GM04503 (cell line): ENCODE data around the gene ALCAM.

ENCODE experiments used
- DNase-seq: peaks from one replicate; pipeline ENCODE4 v3.0.0-alpha.2; 2012; ENCODE audit warnings: low read depth

ALCAM gene

DNA sequence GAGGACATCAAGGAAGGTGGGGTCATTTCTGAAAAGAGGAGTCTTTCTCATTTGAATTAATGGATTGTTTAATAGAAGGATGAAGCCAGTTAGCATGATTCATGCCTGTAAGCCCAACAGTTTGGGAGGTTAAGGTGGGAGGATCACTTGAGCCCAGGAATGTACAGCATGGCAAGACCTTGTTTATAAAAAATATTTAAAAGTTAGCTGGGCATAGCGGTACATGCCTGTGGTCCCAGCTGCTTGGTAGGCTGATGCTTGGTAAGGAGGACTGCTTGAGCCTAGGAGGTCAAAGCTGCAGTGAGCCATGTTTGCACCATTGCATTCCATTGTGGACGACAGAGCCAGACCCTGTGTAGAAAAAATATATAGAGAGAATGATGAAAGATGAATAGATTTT, 165.5 kb downstream of the ALCAM start:
- DNase-seq = no peak

DNA sequence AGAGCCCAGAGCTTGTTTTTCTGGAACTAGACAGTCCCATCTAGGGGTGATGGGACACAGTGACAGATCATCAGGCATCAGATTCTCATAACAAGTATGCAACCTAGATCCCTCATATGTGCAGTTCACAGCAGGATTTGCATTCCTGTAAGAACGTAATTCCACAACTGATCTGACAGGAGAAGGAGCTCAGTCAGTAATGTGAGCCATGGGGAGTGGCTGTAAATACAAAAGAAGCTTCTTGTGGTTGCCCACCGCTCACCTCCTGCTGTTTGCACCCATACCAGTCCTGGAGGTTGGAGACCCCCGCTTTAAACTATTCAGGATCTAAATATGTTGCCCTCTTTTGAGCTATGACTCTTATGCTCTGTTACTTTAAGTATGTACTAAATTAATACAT, 167.3 kb downstream of the ALCAM start:
- no peak for DNase-seq

DNA sequence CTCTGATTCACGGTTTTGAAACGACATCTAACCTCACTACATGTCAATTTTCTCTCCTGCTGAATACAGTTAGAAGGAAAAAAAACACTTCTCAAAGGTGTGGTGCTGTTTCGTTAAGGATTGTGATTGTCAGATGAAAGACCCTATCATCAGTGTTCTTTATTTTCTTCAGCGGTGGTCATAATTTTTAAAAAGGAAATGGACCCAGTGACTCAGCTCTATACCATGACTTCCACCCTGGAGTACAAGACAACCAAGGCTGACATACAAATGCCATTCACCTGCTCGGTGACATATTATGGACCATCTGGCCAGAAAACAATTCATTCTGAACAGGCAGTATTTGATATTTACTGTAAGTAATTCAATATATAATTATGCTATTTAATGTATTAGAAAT, 167.8 kb downstream of the ALCAM start:
- no peak for DNase-seq

DNA sequence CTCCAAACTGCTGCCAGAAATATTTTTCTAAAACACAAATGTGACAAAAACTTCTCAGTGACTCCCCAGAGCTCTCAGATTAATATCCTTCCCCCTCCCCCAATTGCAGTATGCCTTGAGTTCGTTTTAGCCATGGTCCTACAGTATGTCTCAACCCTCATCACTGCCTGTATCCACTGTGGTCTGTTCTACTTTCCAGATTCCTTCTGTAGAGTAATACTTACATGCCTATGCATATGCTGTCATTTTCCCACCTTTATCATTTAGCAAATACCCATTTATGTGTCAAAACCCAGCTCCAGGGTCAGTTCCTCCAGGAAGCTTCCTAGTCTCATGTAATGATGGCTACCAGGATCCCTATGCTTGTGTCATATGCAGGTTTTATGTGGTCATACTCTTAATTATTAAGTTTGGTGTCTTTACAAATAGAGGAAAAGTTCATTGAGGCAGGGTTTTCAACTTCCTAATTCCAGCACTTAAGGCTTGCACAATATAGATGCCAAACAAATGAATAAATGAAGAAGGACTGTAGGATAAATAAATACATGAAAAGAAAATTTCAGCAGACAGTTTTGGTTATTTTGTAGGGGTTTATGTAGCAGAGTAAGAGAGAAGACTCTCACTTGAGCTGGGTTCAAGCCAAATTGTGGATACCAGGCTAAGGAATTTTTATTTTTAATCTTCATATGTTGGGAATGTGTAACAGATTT, 170.8 kb downstream of the ALCAM start:
- no peak for DNase-seq

DNA sequence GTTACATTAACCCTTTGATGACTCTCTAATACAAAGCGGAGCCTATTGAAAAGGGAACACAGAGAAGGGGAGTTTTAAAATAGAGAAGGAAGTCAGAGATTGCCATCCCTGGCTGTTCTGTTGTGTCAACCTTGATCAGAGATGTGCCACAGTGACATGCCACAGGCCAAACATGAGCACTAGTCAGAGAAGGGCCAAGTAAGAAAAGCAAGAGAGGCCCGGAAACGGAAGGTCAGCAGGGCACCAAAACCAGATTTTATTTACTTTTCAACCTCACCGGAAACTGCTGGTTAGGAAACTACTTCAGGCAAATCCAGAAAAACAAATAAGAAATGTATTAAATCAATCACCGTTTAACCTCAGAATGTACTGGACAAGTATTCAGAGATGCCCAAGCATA, 171.8 kb downstream of the ALCAM start:
- no peak for DNase-seq

DNA sequence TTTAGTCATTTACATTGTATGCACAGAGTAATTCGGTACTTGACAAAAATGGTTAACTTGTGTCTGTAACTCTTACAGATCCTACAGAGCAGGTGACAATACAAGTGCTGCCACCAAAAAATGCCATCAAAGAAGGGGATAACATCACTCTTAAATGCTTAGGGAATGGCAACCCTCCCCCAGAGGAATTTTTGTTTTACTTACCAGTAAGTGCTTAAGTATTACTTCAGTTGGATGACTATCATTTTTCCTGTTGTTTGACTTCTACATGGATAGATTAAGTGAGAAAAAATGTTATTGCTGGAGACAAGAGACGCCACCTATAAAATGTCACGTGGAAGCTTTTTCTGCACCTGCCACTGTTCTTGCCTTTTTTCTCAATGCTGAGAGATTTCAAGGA, 173.2 kb downstream of the ALCAM start:
- DNase-seq = no peak

DNA sequence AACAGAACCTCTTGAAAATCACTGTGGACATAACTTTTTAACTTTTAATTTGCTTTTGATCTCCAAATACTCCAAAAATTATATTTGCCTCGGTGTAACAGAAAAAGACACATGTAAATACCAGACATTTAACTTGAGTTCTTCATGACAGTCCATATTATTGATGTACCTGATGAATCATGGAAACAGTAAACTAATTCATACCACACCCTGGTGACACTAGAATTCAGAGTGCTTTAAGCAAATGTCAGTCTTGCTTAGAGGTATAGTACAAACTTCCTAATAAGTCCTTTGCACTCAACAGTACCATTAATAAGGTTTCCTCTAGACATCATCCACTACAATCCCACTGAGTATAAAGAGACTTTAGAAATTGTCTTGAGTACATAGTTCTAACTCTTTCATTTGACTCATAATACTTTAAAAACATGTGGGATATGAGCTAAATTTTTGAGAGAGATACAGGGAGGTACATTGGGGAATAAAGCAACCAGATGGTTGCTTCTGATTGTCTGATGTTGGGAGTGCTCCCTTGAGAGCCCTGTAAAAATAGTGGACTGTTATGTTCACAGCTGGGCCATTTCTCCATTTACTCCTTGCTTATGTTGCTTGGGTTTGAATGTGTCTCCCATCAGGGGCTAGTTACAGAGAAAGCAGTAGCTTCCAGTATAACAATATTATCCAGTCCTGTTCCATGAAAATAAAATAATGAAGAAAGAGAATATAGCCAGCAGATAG, 175.7 kb downstream of the ALCAM start:
- DNase-seq = no peak

DNA sequence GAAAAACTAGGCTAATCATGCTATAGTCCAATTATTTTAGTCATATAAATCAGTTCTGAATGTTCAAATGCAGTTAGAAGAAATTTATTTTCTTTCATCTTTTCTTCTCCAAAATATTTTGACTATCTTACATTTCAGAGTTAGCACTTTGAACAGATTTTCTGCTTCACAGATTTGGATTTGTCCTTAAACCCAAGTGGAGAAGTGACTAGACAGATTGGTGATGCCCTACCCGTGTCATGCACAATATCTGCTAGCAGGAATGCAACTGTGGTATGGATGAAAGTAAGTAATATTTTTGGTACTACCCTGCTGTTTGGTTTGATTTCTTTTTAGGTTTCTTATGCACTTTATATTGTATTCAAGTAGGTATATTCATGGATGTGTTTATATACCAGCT, 178.3 kb downstream of the ALCAM start:
- DNase-seq = no peak

DNA sequence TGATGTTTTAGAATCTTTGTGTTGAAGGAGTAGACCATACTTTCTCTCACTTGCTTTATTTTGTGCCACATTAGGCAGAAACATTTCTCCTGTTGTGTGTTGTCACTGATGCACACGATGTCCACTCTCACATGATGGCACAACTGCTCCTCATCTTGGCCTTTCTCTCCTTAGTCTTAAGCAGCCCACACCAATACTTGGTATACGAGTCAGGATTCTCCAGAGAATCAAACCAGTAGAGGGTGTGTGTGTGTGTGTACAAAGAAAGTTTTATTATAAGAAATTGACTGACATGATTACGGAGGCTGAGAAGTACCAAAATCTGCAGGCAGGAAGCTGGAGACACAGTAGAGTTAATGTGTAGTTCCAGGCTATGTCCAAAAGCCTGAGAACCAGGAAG, 187.1 kb downstream of the ALCAM start:
- peak; percentile 23 for DNase-seq

DNA sequence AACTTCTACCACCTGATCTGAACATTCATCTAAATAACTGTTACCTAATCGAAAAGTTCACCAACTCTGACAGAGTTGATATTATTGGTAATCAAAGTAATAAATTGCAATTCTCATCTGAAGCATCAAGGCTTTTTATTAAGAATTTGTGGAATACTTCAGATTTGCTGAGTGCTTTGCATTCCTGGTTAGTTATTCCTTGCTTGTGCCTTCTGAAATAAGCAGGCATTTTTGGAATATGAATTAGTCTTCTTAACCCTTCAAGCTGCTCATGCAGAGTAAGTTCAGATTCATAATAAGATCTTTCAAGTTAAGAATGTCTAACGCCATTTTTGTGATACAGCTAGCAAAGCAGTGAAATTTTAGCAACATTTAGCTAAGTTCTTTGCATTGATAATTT, 188.5 kb downstream of the ALCAM start:
- no peak for DNase-seq

DNA sequence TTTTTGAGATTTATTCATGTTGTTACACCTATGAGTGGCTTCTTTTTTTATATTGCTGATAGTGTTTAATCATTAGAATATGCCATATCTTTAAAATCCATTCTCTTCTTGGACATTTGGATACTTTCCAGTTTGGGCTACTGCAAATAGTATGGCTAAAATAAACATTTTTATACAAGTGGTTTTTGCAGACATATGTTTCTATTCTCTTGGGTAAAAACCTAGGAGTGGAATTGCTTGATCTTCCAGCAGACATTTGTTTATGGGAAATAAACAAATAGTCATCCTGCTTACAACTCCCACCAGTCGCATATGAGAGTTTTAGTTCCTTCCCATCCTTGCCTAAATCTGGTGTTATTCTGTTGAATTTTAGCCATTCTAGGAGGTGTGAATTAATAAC, 193.1 kb downstream of the ALCAM start:
- no peak for DNase-seq

DNA sequence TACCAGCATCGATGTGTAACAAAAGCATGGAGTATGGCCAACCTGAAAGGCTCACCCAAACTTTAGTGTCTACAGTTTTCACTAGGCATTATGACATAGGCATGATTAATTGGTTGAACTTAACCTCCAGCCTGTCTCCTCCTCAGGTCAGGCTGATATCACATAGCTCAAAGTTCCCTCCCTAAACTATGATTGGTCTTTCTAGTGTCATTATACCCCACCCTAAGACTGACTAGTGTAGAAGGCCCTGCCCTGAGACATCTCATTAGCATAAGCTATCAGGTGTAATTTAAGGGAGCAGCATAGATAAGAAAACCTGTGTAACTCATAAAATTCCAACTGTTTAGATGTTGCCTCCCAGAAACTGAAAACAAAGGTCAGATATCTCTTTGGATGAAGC, 195.2 kb downstream of the ALCAM start:
- no peak for DNase-seq

DNA sequence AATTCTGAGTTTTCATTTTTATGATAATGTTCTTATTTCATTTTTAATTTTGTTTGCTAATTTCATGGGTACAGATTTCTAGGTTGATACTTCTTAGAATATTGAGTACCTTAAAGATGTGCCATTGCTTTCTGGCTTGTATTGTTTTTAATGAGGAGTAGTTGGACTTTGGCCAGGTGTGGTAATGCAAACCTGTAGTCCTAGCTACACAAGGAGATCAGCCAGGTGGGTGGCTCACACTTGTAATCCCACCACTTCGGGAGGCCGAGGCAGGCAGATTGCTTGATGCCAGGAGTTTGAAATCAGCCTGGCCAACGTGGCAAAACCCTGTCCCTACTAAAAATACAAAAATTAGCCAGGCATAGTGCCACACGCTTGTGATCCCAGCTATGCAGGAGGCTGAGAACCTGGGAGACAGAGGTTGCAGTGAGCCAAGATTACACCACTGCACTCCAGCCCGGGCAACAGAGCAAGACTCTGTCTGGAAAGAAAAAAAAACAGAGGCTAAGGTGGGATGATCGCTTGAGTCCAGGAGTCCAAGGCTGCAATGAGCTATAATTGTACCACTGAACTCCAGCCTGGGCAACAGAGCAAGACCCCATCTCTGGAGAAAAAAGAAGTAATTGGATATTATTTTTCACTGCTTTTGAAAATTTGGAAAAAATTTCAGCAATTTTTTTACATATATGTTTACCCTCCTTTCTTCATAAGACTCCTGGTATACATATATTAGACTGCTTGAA, 198.0 kb downstream of the ALCAM start:
- no peak for DNase-seq

DNA sequence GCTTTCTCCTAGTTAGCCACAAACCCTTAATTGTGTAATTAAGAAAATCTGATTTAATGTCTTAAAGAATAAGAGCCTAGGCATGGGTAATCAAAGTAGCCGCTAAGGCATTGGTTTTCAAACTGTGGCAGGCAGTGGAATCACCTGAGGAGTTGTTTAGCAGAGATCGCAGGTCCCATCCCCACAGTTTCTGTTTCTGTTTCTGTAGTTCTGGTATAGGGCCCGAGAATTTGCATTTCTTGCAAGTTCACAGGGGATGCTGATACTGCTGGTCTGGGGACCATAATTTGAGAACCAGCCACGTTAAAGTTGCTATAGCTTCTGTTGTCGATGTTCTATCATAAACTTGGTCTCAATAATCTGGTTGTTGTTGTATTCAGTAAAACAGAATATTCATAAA, 204.3 kb downstream of the ALCAM start:
- DNase-seq = no peak

DNA sequence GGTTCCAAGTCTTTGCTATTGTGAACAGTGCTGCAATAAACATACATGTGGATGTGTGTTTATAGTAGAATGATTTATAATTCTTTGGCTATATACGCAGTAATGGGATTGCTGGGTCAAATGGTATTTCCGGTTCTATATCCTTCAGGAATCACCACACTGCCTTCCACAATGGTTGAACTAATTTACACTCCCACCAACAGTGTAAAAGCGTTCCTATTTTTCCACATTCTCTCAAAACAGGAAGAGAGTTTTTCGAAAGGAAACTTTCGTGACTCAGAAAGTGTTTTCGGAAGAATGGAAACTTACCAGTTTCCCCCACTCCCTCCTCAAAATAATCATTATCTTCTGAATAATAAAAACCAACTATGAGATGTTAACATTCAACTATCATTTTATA, 205.8 kb downstream of the ALCAM start:
- DNase-seq = no peak

DNA sequence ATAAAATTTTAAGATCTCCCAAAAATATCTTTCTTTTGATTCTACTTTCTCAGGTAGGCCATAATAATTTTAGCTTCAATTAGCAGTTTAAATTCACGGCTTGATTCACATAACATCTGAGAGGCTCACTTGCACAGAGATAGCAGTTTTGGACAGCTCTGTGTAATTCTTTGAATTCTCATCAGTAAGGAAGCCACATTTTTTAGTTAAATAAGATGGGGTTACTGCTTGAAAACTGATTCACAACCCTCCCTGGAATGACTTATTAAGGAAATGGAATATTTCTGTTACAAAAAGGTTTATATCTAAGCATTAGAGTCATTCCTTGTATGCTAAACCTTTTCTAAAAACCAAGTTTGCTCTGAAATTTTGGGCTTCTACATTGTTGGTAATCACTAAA, 212.7 kb downstream of the ALCAM start:
- no peak for DNase-seq

DNA sequence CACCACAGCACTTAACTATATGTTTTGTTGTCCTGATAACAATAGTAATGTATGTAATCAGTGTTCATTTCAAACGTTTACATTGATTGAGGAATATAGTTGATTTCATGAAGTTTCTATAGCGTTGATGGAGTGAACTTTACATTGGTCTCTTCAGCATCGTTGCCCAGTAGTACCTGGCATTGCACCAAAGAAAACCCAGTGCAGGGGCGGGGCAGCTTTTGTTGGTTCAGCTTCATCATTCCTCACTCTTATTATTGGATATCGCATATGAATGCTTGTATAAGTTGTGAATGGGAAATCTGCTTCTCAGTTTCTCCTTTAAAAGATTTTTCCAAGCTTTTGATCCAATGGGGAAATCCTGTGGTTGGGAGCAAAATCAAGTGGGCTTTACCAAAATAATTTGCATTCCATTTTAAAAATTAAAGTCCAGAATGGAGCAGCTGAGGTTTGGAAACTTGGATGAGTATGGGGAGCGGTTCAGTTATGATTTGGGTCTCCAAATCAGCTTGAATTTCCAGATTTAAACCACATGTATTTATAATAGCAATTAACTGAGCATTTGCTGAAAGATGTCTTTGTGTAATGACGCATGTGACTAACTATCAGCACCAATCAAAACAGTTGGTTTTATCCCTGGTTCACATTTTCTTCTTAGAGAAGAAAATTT, 213.7 kb downstream of the ALCAM start:
- peak; percentile 49 for DNase-seq

DNA sequence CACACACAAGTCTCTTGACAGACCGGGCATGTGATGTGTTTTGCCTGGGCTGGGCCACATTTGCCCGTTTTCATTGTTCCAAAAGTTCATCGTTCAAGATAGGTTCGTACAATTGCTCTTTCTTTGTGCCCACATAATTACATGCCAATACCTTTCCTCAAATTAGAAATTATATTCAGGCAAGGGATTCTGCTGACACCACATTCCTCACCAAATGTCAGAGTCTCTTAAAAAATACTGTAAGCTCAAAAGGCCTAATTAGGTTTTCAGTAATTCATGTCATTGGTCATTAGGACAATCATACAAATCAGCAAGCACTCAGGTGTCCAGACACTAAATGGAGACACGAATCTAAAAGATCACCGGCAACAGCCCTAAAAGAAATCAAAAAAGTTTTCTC, 215.3 kb downstream of the ALCAM start:
- DNase-seq = no peak

DNA sequence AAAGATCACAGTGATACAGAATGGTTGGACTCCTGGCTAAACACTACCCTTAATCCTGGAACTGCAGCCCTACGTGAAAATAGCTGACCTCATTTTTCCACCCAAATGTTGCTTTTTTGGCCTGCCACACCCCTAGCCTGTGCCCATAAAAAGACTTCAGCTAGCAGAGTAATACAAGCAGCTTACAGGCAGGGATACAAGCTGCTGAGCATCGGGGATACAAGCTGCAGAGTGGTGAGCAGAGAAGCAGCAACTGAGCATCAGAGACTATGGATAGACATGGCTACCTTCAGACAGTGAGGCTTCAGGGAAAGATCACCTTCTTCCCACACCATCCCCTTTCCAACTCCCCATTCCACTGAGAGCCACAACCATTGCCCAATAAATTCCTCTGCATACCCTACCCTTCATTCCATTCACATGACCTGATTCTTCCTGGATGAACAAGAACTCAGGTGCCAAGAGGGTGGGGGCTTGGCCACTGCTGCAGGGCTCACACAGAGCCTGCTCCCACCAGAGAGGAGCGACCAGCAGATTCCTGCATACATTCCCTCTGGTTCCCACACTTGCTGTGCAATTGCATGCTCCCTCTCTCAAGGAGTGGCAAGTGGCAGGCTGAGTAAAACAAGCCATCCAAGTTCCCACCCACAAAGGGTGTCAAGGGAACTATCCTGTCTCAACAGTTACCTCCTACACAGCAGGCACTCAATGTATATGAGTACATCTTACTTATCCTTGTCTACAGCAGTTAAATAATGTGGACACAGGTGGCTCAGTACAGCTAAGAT, 217.5 kb downstream of the ALCAM start:
- no peak for DNase-seq

DNA sequence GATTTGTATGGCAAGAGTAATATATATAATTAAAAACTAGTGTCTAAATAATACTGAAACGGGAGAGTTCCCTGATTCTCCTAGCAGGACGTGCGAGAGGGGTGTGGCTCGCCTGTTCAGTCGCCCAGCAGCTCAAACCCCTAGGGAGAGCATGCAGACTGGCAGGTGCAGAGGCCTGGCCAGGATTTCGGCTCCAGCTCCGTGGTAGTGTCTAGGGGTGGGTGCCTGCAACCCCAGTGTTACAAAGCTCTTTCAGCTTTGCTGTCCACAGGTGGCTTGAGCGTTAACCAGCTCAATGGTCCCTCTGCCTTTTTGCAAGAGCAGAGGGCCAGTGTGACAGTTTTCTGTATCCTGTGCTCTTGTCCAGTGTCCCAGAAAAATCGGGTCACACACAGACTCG, 226.6 kb downstream of the ALCAM start:
- DNase-seq = no peak

DNA sequence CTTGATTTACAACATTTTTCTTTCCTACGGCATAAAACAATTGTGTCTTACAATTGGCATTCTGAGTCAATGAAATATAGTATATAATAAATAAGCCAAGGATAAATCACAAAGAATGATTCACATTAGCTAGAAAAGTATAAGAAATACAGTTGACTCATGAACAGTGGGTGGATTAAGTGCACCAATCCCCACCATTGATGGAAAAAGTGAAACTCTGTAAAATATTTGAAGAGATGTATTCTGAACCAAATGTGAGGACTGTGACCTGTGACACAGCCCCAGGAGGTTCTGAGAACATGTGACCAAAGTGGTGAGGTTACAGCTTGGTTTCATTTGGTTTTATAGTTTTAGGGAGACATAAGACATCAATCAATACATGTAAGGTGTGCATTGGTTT, 227.5 kb downstream of the ALCAM start:
- DNase-seq = no peak
